ENCODE measurements around the gene MGMT.
A peak's percentile ranks its signal among the peaks of the same experiment; 100 is the strongest.

Gene MGMT

DNA sequence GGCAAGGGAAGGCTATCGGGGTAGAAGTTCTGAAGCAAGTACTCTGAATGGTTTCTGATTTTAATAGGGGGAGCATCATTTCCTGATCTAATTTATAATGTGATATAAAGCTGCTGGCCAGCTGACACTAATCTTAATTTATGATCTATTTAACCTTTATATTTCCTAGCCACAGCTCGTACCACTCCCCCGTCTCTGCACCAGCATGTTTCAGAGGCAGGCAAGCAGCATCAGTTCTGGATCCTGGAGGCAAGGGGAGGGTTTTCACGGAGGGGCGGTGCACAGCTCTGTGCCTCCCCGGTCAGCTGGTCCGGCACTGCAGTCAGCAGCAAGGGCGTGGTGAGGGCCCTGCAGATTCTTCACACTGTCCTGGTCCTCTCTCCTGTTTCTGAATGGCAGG is 30.0 kb downstream of the MGMT start:
- DNase-seq = no peak

DNA sequence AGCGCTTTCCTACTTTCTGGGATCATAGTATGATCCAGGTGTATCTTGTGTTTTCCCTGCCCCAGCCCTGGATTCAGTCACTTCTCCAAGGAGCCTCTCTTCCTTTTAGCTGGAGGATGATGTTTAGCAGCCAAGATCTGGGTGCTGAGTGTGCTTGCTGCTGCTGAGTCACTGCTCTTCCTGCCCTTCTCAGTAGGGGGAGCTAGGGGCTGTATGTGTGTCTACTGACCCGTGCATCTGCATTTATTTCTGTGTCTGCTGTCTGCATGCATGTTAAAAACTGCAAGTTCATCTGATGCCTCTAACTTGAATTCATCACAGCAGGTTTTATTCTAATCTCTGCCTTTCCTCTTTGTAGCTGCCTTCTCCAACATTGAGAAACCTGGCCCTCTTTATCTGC is 31.6 kb downstream of the MGMT start:
- no peak for DNase-seq

DNA sequence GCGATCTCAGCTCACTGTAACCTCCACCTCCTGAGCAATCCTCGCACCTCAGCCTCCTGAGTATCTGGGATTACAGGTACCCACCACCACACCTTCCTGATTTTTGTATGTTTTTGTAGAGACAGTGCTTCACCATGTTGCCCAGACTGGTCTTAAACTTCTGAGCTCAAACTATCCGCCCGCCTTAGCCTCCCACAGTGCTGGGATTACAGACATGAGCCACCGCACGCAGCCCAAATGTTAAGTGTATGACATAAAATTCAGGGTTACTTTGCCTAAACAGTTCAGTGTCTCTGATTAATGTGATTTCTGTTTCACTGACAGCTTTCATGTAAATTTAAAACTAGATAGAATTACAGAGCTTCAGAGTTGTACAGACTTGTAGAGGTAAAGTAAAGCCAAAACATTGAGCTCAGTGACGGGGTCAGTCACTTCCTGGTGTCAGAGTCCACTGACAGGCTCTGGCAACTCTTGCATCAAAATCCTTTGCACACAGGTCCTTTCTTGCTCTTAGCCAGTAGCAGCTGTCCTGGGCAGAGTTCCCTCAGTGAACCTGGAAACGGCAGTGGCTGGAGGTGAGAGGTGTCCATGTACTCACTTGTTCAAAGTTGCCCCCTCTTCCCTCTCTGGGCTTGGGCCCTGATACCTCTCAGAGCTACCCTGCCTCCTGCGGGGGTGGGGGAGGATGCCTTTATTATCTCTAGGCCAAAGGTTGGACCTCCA is 33.7 kb downstream of the MGMT start:
- no peak for DNase-seq

DNA sequence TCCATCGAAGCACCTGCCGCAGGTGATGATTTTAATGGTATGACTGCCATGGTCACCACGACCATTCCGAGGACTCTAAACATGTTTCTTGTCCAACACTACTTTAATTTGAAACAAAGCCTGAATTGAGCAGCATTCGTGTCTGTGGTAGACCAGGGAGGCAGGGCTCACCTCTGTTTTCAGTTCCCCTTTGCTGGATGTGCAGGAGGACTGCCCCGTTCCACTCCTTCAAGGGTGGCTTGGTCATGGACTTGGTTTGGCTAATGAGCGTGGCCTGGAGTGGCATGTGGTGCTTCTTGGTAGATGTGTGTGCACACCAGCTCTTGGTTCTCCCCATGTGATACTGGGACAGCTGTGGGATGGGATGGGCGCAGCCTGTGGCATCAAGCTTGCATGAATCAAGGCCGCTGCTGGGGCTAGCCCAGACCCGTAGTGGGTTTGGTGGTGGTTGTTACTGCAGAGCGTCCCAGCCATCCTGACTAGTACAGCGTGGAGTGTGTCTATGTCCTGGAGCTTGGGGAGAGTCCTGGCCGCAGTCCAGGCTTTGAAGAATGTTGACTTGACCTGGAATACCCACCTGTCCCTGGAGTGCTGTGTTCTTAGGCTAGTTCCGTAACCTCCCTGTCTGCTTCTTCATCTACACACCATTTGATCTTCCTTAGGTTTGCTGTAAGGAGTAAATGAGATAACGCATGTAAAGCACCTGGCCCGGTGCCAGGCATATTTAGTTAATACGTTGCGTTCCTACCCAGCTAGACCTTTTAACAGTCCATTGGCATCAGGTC is 34.8 kb downstream of the MGMT start:
- DNase-seq = peak; percentile 22

DNA sequence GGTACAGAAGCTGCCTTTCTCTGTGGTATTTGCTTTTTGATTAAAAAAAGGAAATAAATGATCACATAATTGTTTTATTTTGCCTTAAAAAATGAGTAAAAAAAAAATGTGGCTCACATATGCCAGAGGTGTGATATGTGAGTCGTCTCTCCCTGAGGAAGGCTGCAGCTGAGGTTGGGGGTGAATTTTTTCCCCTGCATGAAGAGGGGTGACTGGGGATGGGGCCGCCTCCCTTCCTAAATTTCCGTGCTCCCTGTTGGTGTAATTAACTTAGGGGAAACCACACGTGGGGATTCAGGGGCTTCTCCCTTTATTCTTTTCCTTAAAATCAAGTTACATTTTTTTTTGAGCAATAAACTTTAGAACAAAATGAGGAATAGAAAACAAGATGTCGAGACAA is 35.4 kb downstream of the MGMT start:
- no peak for DNase-seq

DNA sequence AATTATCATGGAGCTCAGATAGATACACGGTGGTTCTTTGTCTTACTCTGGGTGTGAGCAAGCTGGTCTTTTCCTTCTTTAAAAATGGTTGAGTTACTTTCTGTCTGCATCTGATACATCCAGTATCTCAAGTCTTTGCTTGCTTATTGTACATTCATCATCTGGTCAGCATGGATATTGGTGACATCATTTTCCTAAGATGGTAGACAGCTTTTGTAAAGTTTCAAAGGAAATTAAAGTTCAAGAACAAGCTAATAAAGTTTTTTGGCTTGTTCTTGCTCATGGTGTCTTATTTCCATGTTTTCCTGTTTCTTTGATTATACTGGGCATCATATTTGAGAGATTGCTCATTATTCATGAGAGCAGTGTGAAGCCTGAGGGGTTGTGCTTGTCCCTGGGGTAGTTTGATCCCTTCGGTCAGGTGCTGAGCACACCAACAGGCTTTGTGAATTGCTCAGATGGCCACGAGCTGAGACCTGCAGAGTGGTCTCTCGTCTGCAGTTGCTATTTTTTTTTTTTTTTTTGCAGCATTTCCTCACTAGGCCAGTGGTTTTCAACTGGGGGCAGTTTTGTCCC is 38.5 kb downstream of the MGMT start:
- DNase-seq = no peak

DNA sequence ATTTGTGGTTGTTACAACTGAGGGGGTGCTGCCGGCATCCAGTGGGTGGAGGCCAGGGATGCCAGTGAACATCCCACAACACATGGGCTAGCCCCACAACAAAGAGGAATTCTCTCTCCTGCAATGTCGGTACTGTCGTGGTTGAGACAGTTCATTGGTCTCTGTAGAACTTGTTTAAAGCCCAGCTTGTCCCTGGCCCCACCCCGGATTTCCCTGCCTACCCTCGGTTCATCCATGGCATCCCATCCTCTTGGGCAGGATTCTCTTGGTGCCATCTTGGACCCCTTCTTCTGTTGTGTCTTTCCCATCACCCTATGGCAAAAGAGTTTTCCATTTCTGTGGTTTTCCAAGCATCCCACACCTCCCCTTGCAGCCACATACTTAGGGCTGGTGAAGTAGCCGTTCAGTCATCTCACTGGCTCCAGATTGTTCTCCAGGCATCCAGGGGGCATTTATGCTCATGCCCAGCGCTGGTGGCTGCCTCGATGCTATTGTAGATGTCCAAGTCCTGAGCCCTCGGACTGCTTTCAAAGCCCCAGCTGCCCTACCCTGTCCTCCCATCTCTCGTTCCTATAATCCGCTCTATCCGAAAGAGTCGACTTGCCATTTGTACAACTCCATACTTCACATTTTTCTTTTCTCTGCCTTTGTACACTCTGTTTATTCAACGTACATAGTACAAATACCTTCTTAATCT is 39.2 kb downstream of the MGMT start:
- no peak for DNase-seq

DNA sequence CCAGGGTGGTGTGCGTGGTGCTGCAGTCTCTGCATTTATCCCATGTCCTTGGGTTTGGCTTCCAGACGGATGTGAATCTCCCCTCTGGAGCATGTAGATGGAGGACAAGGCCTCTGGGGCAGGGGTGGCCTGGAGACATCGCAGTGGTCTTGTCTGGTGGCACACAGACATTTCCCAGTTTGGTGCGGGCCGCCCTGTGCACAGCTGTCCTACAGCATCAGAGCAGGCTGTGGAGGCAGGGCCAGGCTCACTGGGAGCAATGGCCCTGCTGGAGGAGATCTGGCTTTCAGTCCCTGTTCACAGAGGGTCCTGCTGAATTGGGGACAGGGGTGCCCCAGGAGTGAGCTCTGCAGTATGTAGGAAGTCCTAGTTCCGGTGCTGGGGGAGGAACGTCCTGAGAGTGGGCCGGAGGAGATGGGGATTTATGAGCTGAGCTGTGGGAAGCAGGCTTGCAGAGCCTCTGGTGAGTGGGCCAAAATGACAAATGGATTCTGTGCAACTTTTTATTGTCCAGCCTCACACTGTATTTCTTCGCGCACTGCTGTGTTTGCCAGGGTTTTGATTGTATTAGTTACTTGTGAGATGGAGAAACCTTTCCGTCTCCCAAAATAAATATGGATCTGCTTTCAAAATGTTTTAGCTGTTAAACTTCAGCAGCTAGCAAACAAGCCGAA is 40.3 kb downstream of the MGMT start:
- no peak for DNase-seq

DNA sequence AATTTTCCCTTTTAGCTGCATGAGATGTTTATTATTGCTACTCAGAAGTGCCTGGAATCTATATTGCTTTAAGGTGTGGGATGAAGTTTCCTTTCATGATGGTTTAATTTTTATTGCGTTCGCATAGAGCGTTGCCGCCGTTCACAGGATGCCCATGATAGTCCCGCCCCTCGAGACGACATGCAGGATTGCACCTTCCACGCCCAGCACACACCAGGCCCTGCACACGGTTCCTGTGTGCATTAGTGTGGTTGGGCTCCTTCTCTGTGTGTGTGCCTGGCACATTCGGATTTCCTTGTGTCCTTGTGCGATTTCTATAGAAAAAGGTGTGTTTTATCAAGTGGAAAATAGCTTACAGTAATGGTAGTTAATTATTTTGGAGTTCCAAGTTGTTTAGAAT is 42.1 kb downstream of the MGMT start:
- DNase-seq = no peak

DNA sequence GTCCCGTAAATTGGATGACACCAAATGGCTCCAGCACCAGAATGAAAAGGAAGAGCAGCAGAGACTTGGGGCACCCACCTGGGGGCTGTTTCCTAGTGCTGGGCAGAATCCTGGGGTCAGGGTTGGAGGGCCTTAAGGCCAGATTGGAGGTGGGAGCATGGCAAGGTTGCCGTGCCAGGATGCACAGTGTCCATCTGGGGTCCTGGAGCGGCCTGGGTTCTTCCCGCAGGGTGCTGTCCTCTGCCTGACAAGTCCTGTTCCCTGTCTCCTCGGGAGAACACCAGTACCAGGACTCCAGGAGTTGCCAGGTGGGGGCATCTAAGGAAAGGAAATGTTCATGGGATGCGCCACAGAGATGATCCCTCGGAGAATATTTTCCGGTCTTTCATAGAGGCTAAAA is 42.8 kb downstream of the MGMT start:
- no peak for DNase-seq

DNA sequence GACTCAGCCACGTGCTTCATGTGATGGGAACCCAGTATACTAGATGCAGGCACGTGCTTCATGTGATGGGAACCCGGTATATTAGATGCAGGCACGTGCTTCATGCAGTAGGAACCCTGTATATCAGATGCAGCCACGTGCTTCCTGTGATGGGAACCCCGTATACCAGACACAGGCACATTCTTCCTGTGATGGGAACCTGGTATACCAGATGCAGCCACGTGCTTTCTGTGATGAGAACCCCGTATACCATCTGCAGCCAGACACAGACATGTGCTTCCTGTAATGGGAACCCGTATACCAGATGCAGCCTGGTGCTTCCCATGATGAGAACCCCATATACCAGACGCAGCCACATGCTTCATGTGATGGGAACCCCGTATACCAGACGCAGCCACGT is 44.0 kb downstream of the MGMT start:
- DNase-seq = no peak

DNA sequence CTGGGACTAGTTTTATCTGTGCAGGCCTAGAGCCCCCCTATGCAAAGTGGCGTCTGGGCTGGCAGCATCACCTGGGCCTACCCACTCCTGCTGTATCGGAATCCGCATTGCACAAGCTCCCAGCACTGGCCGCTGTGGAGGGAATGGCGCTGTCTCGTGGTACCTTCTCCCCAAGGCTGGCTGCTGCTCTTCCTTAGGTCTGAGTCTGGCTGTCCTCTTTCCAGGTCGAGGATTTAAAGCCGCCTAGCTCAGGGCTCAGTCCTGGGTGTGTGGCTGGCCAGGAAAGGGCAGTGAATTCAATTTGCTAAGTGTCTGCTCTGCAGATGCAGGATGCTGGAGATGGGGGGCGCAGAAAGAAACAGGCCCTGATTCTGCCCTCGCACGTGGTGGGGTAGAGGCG is 44.7 kb downstream of the MGMT start:
- peak; percentile 9 for DNase-seq

DNA sequence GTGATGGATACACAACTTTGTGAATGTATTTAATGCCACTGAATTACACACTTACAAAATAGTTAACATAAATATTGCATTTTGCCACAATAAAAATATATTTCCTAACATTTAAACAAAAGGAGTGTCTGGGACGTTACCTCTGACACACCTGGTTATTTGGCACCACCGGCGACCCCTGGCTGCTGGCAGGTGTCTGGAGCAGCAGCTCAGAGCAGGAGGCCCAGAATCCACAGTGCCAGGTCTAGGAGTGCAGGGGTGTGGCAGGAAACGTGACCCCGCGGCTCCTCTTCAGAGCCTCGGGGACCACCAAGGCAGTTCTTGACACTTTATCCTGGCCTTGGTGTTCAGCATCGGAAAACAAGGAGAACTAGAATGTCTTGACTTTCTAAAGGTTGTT is 46.3 kb downstream of the MGMT start:
- no peak for DNase-seq

DNA sequence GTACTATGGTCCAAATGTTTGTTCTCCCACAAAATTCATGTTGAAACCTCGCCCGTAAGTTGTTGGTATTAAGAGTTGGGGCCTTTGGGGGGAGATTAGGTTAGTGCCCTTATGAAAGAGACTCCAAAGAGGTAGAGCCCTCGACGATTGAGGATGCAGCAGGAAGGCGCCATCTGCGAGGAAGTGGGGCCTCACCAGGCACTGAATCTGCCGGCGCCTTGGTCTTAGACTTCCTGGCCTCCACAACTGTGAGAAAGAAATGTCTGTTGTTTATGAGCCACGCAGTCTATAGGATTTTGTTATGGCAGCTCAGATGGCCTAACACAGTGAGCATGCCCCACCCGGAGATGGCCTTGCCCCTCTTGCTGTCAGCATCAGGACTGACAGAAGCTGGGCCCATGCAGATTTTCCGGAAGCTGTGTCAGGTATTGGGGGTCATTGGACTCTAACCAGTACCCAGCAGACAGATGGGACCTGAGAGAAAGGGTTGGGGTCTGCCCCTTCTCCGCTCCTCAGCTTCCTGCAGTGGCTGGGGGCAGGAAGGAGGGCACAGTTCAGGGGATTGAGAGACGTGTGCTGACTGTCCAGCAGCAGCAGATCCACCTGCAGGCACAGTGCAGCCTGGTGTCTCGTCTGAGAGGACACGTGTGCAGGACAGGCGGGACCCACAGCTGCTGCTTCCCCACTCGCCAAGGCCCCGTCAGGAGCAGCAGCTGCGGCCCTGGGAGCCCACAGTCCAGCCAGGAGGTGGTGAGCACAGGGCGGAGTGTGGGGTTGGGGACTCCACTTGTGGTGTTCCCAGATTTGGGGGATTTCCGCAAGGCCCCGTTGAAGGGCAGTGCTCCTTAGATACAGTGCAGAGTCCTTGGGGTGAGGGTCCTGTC is 47.8 kb downstream of the MGMT start:
- DNase-seq = no peak

DNA sequence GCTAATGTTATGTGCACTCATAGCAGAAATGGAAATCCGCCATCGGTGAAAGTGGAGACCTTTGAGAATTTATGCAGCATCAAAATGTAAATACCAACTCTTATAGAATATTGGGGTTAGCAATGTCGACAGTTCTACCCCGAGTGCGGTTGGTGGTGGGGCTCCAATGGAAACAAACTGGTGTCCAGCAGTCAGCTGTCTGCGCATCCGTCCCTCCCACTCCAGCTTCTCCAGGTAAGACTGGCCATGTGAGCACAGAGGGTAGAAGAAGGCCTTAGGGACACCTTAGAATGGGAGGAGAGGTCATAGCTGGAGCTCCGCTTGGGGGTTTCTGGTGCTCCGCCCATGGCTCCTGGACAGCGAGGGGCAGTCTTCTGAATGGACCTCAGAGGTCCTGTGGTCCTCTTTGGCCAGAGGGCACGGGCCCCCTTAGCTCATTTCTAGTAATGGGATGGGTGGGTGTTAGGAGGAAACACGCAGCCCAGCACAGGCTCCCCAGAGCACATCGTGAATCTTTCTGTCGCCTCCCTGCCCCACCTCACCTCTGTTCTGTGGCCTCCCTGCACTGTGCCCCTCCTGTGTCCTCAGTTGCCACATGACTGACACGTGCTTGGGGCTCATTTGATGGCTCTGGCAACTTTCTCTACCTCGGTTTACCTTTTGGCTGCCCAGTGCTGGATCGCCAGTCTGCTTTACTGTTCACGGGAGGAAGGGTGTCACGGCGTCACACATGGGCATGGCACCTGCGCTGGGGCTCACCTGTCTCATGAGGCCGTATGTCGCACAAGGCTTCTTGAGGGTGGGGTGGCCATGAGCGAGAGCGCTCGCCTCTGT is 50.0 kb downstream of the MGMT start:
- no peak for DNase-seq

DNA sequence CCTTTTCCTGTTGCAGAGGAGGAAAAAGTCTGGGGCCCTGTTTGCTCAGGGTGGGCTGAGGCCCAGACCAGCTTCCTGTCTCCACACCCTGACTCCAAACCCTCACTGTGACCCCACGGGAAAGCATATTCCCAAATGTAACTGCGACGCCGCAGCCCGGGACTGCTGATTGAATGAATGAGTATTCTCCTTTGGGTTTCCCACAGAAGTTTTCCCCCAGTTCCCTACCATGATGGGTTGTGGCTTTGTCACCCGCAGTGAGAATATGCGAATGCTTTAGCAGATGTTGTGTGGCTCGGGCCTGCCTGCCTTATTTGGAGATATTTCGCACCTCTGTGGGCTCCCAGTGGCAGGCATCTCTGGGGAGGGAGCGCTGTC is 50.6 kb downstream of the MGMT start:
- no peak for DNase-seq

DNA sequence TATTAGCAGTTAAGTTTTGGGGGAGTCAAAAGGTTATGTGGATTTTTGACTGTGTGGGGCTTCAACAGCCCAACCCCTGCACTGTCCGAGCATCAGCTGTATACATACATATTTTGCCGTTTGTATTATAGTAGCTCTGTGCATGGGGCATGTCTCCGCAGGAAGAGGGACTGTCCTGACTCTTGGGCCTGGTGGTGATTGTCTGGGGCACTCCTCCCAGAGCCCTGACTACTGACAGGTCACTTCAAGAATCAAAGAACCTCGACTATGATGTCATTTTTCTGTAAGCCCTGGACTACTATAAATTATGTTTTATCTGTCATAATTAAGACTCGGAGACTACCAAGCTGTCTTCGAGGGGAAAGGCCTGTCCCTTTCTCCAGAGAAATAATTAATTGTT is 51.8 kb downstream of the MGMT start:
- no peak for DNase-seq

DNA sequence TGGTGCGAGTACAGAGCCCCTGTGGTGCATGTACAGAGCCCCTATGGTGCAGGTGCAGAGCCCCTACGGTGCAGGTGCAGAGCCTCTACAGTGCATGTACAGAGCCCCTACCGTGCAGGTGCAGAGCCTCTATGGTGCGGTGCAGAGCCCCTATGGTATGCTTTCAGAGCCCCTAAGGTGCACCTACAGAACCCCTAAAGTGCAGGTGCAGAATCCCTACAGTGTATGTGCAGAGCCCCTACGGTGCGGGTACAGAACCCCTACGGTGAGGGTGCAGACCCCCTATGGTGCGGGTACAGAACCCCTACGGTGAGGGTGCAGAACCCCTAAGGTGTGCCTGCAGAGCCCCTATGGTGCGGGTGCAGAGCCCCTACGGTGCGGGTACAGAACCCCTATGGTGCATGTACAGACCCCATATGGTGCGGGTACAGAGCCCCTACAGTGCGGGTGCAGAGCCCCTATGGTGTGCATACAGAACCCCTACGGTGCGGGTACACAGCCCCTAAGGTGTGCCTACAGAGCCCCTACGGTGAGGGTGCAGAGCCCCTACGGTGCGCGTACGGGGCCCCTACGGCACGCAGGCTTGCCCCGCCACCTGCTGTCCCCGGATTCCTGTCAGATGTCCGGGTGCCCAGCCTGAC is 53.5 kb downstream of the MGMT start:
- no peak for DNase-seq

DNA sequence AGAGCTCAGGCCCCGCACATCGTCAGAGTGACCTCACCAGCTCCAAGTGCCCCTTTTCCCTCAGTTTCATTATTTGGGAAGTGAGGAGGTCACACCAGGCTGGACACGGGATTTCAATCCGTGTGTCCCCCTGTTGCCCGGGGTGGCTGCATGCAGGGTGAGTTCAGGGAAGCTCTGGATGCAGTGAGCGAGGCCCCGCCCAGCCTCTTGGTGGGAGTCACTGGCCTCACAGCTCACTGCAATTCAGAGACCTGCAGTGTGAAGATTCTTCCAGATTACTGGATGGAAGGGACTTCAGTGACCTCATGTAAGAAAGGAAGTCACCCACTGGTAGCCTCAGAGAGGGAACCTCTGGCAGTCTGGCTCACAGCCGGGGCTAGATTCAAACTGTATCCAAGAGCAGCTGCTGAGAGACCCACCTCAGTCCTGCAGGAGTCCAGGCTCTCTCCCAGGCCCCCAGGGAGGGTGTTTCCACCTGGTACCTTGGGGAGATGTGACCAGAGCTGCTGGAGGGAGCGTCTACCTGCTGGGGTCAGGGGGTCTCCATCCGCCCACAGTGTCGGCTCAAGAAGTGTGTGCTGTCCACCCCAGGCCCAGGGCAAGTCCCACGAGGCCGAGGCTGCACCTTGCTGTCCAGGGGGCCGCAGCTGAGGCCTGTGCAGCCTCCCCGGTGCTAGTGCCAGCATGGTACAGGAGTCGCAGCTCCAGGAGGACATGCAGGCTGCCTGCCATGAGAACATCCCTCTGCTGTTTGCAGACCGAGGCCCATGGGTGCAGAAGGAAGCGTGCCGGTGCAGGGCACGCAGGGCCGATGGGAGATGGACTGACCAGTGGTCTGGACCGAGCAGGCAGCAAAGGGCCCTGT is 54.4 kb downstream of the MGMT start:
- DNase-seq = no peak
